ENCODE measurements around the gene NELFE.

Gene NELFE

DNA sequence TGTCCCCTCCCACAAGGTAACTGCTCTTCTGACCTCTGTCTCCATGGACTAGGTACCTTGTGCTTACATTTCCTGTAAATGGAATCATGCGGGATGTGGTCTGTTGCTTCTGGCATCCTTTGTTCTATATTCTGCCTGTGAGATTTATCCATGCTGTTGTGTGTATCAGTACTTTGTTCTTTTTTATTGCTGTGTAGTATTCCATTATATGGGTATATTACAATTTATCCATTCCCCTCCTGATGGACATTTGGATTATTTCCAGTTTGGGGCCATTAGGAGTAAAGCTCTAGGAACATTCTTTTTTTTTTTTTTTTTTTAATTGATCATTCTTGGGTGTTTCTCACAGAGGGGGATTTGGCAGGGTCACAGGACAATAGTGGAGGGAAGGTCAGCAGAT, 27.8 kb downstream of the NELFE start:
- Histone ChIP-seq H3K36me3 (ENCODE audit: control insufficient read depth, insufficient read depth, low read length) (no peaks in the 10 kb centered on the region), H3K4me3 (ENCODE audit: low read depth, low read length) (no peak overlapping the region), H3K9me3 (ENCODE audit: control insufficient read depth, insufficient read depth, low read depth, low read length) (peaks cover 7% of the 10 kb centered on the region), H3K9ac (ENCODE audit: low read length) (no peak overlapping the region), H3K27me3 (ENCODE audit: control insufficient read depth, insufficient read depth, low read length) (no peaks in the 10 kb centered on the region; the same call in 1 of the 2 replicates), H3K4me1 (ENCODE audit: control insufficient read depth, insufficient read depth, low read length) (no peaks in the 10 kb centered on the region), H3K27ac (ENCODE audit: low read depth, low read length) (no peak overlapping the region)

DNA sequence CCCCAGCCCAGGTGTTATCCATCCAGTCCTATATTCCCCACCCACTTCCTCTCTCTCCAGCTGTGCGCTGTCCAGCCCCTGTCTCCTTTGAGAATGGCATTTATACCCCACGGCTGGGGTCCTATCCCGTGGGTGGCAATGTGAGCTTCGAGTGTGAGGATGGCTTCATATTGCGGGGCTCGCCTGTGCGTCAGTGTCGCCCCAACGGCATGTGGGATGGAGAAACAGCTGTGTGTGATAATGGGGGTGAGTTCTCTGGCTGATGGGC, 30.2 kb downstream of the NELFE start:
- Histone ChIP-seq H3K27ac (ENCODE audit: low read depth, low read length) (no peak overlapping the region), H3K36me3 (ENCODE audit: control insufficient read depth, insufficient read depth, low read length) (no peaks in the 10 kb centered on the region), H3K4me1 (ENCODE audit: control insufficient read depth, insufficient read depth, low read length) (no peaks in the 10 kb centered on the region), H3K9me3 (ENCODE audit: control insufficient read depth, insufficient read depth, low read depth, low read length) (peaks cover 8% of the 10 kb centered on the region), H3K4me3 (ENCODE audit: low read depth, low read length) (no peak overlapping the region), H3K9ac (ENCODE audit: low read length) (no peak overlapping the region), H3K27me3 (ENCODE audit: control insufficient read depth, insufficient read depth, low read length) (no peaks in the 10 kb centered on the region; the same call in 1 of the 2 replicates)

DNA sequence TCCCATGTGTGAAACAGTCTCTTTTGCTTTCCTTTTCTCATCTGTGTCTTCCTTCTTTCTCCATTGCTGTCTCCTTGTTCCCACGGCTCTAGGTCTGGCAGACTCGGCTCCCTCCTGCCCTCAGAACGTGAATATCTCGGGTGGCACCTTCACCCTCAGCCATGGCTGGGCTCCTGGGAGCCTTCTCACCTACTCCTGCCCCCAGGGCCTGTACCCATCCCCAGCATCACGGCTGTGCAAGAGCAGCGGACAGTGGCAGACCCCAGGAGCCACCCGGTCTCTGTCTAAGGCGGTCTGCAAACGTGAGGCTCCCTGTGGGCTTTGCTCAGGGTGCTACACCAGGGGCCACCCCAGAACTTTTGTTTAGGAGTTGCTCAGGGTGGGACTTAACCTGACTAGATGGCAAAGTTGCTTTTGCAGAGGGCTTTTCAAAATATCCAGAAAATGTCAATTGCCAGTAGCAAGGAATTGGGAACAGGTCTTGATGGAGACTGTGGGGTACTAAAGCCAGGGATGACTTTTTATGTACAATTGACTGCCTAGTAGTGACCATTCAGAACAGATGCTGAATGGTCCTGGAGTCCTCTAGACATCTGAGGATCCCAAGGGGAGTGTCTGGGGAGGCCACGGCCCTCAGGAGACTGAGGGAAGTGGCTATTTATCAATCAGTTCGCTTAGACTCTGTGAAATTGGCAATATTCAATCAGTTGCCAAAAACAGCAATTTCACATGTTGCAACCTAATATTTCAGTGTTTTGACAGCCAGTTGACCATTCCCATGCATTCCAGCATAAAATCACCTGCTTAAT, 30.7 kb downstream of the NELFE start:
- Histone ChIP-seq H3K9me3 (ENCODE audit: control insufficient read depth, insufficient read depth, low read depth, low read length) (peaks cover 5% of the 10 kb centered on the region), H3K9ac (ENCODE audit: low read length) (no peak overlapping the region), H3K4me1 (ENCODE audit: control insufficient read depth, insufficient read depth, low read length) (no peaks in the 10 kb centered on the region), H3K27me3 (ENCODE audit: control insufficient read depth, insufficient read depth, low read length) (no peaks in the 10 kb centered on the region; the same call in 1 of the 2 replicates), H3K36me3 (ENCODE audit: control insufficient read depth, insufficient read depth, low read length) (no peaks in the 10 kb centered on the region), H3K4me3 (ENCODE audit: low read depth, low read length) (no peak overlapping the region), H3K27ac (ENCODE audit: low read depth, low read length) (no peak overlapping the region)

DNA sequence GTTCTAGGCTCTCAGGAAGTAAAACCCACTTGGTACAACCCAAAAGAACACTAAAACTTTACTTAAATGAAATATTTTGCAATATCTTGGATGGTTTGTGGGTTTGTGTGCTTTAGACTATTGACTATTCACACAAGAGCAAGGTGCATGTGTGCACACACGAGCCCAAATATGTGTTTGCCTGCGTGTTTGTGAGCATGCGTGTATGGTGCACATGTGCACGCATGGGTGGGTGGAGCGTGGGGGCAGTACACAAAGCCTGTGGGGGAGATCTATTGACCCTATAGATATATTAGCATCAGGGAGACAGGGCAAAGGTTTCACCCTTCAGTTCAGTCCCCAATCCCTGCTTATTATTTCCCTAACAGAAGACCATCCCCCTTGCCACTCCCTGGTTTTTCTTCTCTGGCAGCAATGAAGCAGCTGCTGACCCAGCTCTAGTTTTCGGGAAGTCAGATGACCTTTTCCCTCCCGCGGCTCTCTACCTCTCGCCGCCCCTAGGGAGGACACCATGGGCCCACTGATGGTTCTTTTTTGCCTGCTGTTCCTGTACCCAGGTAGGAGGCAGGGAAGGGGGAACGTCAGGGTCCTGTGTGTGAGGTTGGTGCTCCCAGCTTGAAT, 31.4 kb downstream of the NELFE start, which contains the start of gene C2:
TSS of gene C2 (plus strand) at position 476 of the 621 bp plus-strand sequence. CDS start at position 512, 36 bp downstream.
- no peaks in the 10 kb centered on the region for H3K27me3 ChIP-seq (ENCODE audit: control insufficient read depth, insufficient read depth, low read length)
- H3K4me1 ChIP-seq (ENCODE audit: control insufficient read depth, insufficient read depth, low read length): no peaks in the 10 kb centered on the region
- no peak within 1 kb of the TSS for H3K4me3 ChIP-seq (ENCODE audit: low read depth, low read length)
- H3K9me3 ChIP-seq (ENCODE audit: control insufficient read depth, insufficient read depth, low read depth, low read length): 0 out of 2 replicates have a peak, but pooled peaks cover 3% of the 10 kb centered on the region
- H3K9ac ChIP-seq (ENCODE audit: low read length): no peak within 1 kb of the TSS
- no peak within 1 kb of the TSS for H3K27ac ChIP-seq (ENCODE audit: low read depth, low read length)
- no peaks in the 10 kb centered on the region for H3K36me3 ChIP-seq (ENCODE audit: control insufficient read depth, insufficient read depth, low read length)

DNA sequence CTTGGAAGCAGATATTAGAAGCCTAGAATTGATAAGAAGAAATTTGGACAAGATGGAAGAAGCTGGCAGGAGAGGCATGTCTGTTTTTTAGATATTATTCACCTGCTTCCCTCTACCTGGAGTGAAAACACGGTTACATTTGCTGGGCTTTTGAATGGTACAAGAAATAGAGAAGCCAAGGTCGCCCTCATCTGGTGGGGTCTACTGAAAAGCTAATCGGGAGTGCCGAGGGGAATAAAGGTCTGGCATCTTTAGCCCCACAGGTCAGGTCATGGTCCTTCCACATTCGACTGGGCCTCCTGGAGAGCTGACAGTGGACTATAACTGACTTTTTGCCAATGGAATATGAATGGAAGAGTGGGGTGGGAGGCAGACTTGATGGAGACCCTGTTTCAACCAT, 35.8 kb downstream of the NELFE start:
- H3K36me3 ChIP-seq (ENCODE audit: control insufficient read depth, insufficient read depth, low read length): no peaks in the 10 kb centered on the region
- H3K9me3 ChIP-seq (ENCODE audit: control insufficient read depth, insufficient read depth, low read depth, low read length): 0 out of 2 replicates have a peak, but pooled peaks cover 3% of the 10 kb centered on the region
- H3K4me1 ChIP-seq (ENCODE audit: control insufficient read depth, insufficient read depth, low read length): no peaks in the 10 kb centered on the region
- no peak overlapping the region for H3K27ac ChIP-seq (ENCODE audit: low read depth, low read length)
- H3K9ac ChIP-seq (ENCODE audit: low read length): no peak overlapping the region
- no peaks in the 10 kb centered on the region for H3K27me3 ChIP-seq (ENCODE audit: control insufficient read depth, insufficient read depth, low read length)
- H3K4me3 ChIP-seq (ENCODE audit: low read depth, low read length): no peak overlapping the region

- Histone ChIP-seq H3K36me3 (ENCODE audit: control insufficient read depth, insufficient read depth, low read length) (no peaks in the 10 kb centered on the region), H3K4me1 (ENCODE audit: control insufficient read depth, insufficient read depth, low read length) (no peaks in the 10 kb centered on the region), H3K27ac (ENCODE audit: low read depth, low read length) (no peak overlapping the region), H3K9me3 (ENCODE audit: control insufficient read depth, insufficient read depth, low read depth, low read length) (0 out of 2 replicates have a peak, but pooled peaks cover under 1% of the 10 kb centered on the region), H3K27me3 (ENCODE audit: control insufficient read depth, insufficient read depth, low read length) (no peaks in the 10 kb centered on the region), H3K4me3 (ENCODE audit: low read depth, low read length) (no peak overlapping the region), H3K9ac (ENCODE audit: low read length) (no peak overlapping the region)
These were observed 38.0 kb downstream of the NELFE start for GRCh38 chr6:31920811-31921210.

- Histone ChIP-seq H3K4me1 (ENCODE audit: control insufficient read depth, insufficient read depth, low read length) (no peaks in the 10 kb centered on the region), H3K27me3 (ENCODE audit: control insufficient read depth, insufficient read depth, low read length) (no peaks in the 10 kb centered on the region), H3K9me3 (ENCODE audit: control insufficient read depth, insufficient read depth, low read depth, low read length) (no peaks in the 10 kb centered on the region), H3K4me3 (ENCODE audit: low read depth, low read length) (no peak overlapping the region), H3K9ac (ENCODE audit: low read length) (no peak overlapping the region), H3K27ac (ENCODE audit: low read depth, low read length) (no peak overlapping the region), H3K36me3 (ENCODE audit: control insufficient read depth, insufficient read depth, low read length) (no peaks in the 10 kb centered on the region)
These were observed 39.0 kb downstream of the NELFE start for GRCh38 chr6:31919624-31920303.

- Histone ChIP-seq H3K4me3 (ENCODE audit: low read depth, low read length) (no peak overlapping the region), H3K27me3 (ENCODE audit: control insufficient read depth, insufficient read depth, low read length) (no peaks in the 10 kb centered on the region), H3K4me1 (ENCODE audit: control insufficient read depth, insufficient read depth, low read length) (no peaks in the 10 kb centered on the region), H3K9ac (ENCODE audit: low read length) (no peak overlapping the region), H3K9me3 (ENCODE audit: control insufficient read depth, insufficient read depth, low read depth, low read length) (no peaks in the 10 kb centered on the region), H3K27ac (ENCODE audit: low read depth, low read length) (no peak overlapping the region), H3K36me3 (ENCODE audit: control insufficient read depth, insufficient read depth, low read length) (no peaks in the 10 kb centered on the region)
These were observed 40.6 kb downstream of the NELFE start for GRCh38 chr6:31918069-31918720.

DNA sequence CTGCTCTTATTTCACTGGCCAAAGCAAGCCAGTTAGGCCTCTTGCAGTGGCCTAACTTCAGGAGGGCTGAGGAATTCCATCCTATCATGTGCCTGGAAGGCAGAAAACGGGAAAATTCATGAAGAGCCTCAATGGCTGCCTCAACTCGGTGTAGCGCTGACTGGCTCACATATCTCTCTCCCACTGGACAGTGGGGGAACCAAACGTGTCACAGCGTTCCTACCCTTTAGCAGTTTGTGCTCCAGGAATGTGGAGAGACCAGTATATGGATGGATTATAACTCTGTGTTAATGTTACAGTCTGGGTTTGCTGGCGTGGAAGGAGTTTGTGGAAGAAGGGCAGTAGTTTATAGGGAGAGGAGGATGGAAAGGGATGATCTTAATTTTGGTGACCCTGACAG, 43.0 kb downstream of the NELFE start:
- Histone ChIP-seq H3K4me1 (ENCODE audit: control insufficient read depth, insufficient read depth, low read length) (no peaks in the 10 kb centered on the region), H3K27me3 (ENCODE audit: control insufficient read depth, insufficient read depth, low read length) (no peaks in the 10 kb centered on the region), H3K9me3 (ENCODE audit: control insufficient read depth, insufficient read depth, low read depth, low read length) (no peaks in the 10 kb centered on the region), H3K9ac (ENCODE audit: low read length) (no peak overlapping the region), H3K27ac (ENCODE audit: low read depth, low read length) (no peak overlapping the region), H3K4me3 (ENCODE audit: low read depth, low read length) (no peak overlapping the region), H3K36me3 (ENCODE audit: control insufficient read depth, insufficient read depth, low read length) (no peaks in the 10 kb centered on the region)

GRCh38 chr6:31915351-31915750, 43.4 kb downstream of the NELFE start:
- H3K9ac ChIP-seq (ENCODE audit: low read length): no peak overlapping the region
- no peaks in the 10 kb centered on the region for H3K9me3 ChIP-seq (ENCODE audit: control insufficient read depth, insufficient read depth, low read depth, low read length)
- H3K4me1 ChIP-seq (ENCODE audit: control insufficient read depth, insufficient read depth, low read length): no peaks in the 10 kb centered on the region
- H3K27me3 ChIP-seq (ENCODE audit: control insufficient read depth, insufficient read depth, low read length): no peaks in the 10 kb centered on the region
- no peak overlapping the region for H3K27ac ChIP-seq (ENCODE audit: low read depth, low read length)
- H3K4me3 ChIP-seq (ENCODE audit: low read depth, low read length): no peak overlapping the region
- no peaks in the 10 kb centered on the region for H3K36me3 ChIP-seq (ENCODE audit: control insufficient read depth, insufficient read depth, low read length)

All from HUES6 (cell line).